HepG2 (cell line): Measurements from ENCODE around the gene SPRYD3. TPM values are rescaled to one million over a fixed set of nuclear protein-coding genes. Genes with fewer than 3 reads are reported as not detected.
A peak's percentile ranks its signal among the peaks of the same experiment; 100 is the strongest.

ENCODE experiments used
- ATAC-seq: fragments of 200-7000 bp; cut with Tn5 transposase; 3 replicates; pipeline ENCODE4 v1.9.1; 2020; ENCODE audit warnings: mild to moderate bottlenecking, moderate library complexity
- BruUV-seq: library from RNA; stranded (reverse); fragments of 400-500 nt; replicated peaks from 2 replicates; lab custom pipeline; 2021; lab: Mats Ljungman, UMichigan
- CTCF ChIA-PET: fragments of 300-600 bp; formaldehyde crosslinking; extraction: SDS; loops from one replicate; lab custom pipeline; 2021; ENCODE audit warnings: low total read pairs, inconsistent platforms, low intra/inter-chr PET ratio; lab: Yijun Ruan, JAX
- POLR2A ChIA-PET: fragments of 350-600 bp; sonication (Branson Sonifier 250); formaldehyde crosslinking; loops from one replicate; lab custom pipeline; 2020; ENCODE audit warnings: antibody characterized with exemption, inconsistent platforms; lab: Yijun Ruan, JAX
- DNase-seq: peaks from one replicate; pipeline ENCODE4 v3.0.0-alpha.2; 2015; ENCODE audit warnings: low spot score
- FAIRE-seq: peaks from 3 replicates; lab custom pipeline; 2011; peaks lifted over from hg19 to GRCh38; lab: Jason Lieb, UNC
- H2AFZ ChIP-seq: one replicate; pipeline ENCODE4 v1.6.1; 2011; ENCODE audit warnings: low read length, inconsistent platforms
- H3K27ac ChIP-seq: fragments of 300-600 bp; 3 replicates; pipeline ENCODE4 v1.8.0; 2011; ENCODE audit warnings: mixed run types, mild to moderate bottlenecking, mixed read lengths, low read length, inconsistent platforms; ENCODE audit not compliant: insufficient read depth; ENCODE audit errors: extremely low read length
- H3K27me3 ChIP-seq, 2 experiments: fragments of 200-600 bp in 1 of 2; 2 replicates in 1 of 2; 3 replicates in 1 of 2; pipeline versions ENCODE4 v1.6.0 to v1.8.0; 2011; ENCODE audit warnings: low read length in 2 of 2, mild to moderate bottlenecking in 2 of 2, moderate library complexity in 2 of 2, inconsistent platforms in 1 of 2; ENCODE audit not compliant: insufficient read depth in 2 of 2, control insufficient read depth in 1 of 2
- H3K36me3 ChIP-seq, 2 experiments: fragments of 200-600 bp in 1 of 2; replicated peaks in 1 of 2; 2 replicates in 1 of 2; 3 replicates in 1 of 2; pipeline versions ENCODE4 v1.5.1 to v1.8.0; 2011; ENCODE audit warnings: low read length in 2 of 2, inconsistent platforms in 1 of 2; ENCODE audit not compliant: insufficient read depth in 2 of 2, control insufficient read depth in 1 of 2
- H3K4me1 ChIP-seq: 2 replicates; pipeline ENCODE4 v1.5.1; 2012; ENCODE audit warnings: low read length, inconsistent platforms; ENCODE audit not compliant: insufficient read depth
- H3K4me2 ChIP-seq: 2 replicates; pipeline ENCODE4 v1.6.0; 2011; ENCODE audit warnings: low read depth, low read length, inconsistent platforms
- H3K4me3 ChIP-seq, 3 experiments: fragments of 200-600 bp in 1 of 3; sonication (generic), shearing (Covaris generic) in 1 of 3; replicated peaks in 1 of 3; 2 replicates each; pipeline ENCODE4 v1.5.1; 2011 to 2016; ENCODE audit warnings: low read length in 3 of 3, inconsistent platforms in 2 of 3, low read depth in 2 of 3, mild to moderate bottlenecking in 2 of 3, control low read depth in 1 of 3, mixed read lengths in 1 of 3; ENCODE audit not compliant: insufficient read depth in 1 of 3
- H3K79me2 ChIP-seq: one replicate; pipeline ENCODE4 v1.6.1; 2011; ENCODE audit warnings: low read length, inconsistent platforms; ENCODE audit not compliant: insufficient read depth
- H3K9ac ChIP-seq: 2 replicates; pipeline ENCODE4 v1.6.0; 2011; ENCODE audit warnings: mild to moderate bottlenecking, low read depth, low read length, inconsistent platforms; ENCODE audit not compliant: insufficient read depth
- H3K9me3 ChIP-seq: 2 replicates; pipeline ENCODE4 v1.5.1; 2012; ENCODE audit warnings: mild to moderate bottlenecking, low read length
- H4K20me1 ChIP-seq: 2 replicates; pipeline ENCODE4 v1.6.0; 2011; ENCODE audit warnings: inconsistent platforms, mild to moderate bottlenecking, low read length, moderate library complexity; ENCODE audit not compliant: insufficient read depth
- FIP1L1 ChIP-seq: fragments of 200-400 bp; formaldehyde crosslinking; IDR thresholded peaks from 2 replicates; pipeline ENCODE4 v1.6.1; 2018; ENCODE audit warnings: low read depth, mild to moderate bottlenecking, low read length, moderate library complexity, borderline replicate concordance; ENCODE audit not compliant: insufficient read depth
- RCOR2 ChIP-seq: IDR thresholded peaks from 2 replicates; pipeline ENCODE4 v1.6.1; 2016; ENCODE audit warnings: missing biosample characterization, missing genetic modification reagents
- REST ChIP-seq, 2 experiments: IDR thresholded peaks; 2 replicates each; pipeline ENCODE4 v1.6.1; 2011 to 2012; ENCODE audit warnings: low read length in 2 of 2, borderline replicate concordance in 1 of 2, low read depth in 1 of 2, mild to moderate bottlenecking in 1 of 2, moderate library complexity in 1 of 2
- RXRB ChIP-seq: IDR thresholded peaks from 2 replicates; pipeline ENCODE4 v1.6.1; 2016; ENCODE audit warnings: borderline replicate concordance, missing genetic modification reagents, missing compliant biosample characterization
- SAFB2 ChIP-seq: sonication (generic); formaldehyde crosslinking; IDR thresholded peaks from 2 replicates; pipeline ENCODE4 v1.5.1; 2020; ENCODE audit warnings: missing genetic modification reagents, low read depth, mild to moderate bottlenecking, borderline replicate concordance
- TCF12 ChIP-seq, 2 experiments: fragments of 450-650 bp in 1 of 2; sonication (generic) in 1 of 2; formaldehyde crosslinking in 1 of 2; IDR thresholded peaks; 2 replicates each; pipeline versions ENCODE4 v1.6.1 to v1.8.0; 2017 to 2022; ENCODE audit warnings: antibody characterized with exemption in 1 of 2, mild to moderate bottlenecking in 1 of 2, missing genetic modification reagents in 1 of 2, moderate library complexity in 1 of 2
- ZBTB2 ChIP-seq: sonication (generic); formaldehyde crosslinking; IDR thresholded peaks from 2 replicates; pipeline ENCODE4 v1.8.0; 2022; ENCODE audit warnings: low read depth, missing genetic modification reagents
- ZNF350 ChIP-seq: sonication (generic); formaldehyde crosslinking; IDR thresholded peaks from 2 replicates; pipeline ENCODE4 v1.4.0; 2020; ENCODE audit warnings: mild to moderate bottlenecking, low read depth, missing genetic modification reagents, borderline replicate concordance
- ZNF674 ChIP-seq: sonication (generic); formaldehyde crosslinking; IDR thresholded peaks from 2 replicates; pipeline ENCODE4 v1.5.0; 2020; ENCODE audit warnings: low read depth, mild to moderate bottlenecking, missing genetic modification reagents
- ZSCAN20 ChIP-seq: sonication (generic); formaldehyde crosslinking; IDR thresholded peaks from 2 replicates; pipeline ENCODE4 v1.4.0; 2020; ENCODE audit warnings: missing genetic modification reagents, mild to moderate bottlenecking, borderline replicate concordance
- WGBS: methylation state at CpG from one replicate; pipeline ENCODE4 v1.1.6; 2017; ENCODE audit warnings: low lambda C conversion rate; 5-methylcytosine and 5-hydroxymethylcytosine counted together
- in situ Hi-C: cut with HindIII; loops from 2 replicates; pipeline ENCODE4 v1.10.0; 2017; ENCODE audit warnings: low pct_unique_long_range_greater_than_20kb; ENCODE audit not compliant: extremely low pct_ligation_motif_present
- intact Hi-C: fragments of 100-400 bp; cut with micrococcal nuclease; formaldehyde crosslinking; loops from one replicate; pipeline ENCODE4 v1.10.0; 2022; ENCODE audit not compliant: unreplicated experiment
- polyA plus RNA-seq, 8 experiments: library from polyadenylated mRNA; depleted of rRNA in 3 of 8; stranded (reverse) in 7 of 8; unstranded in 1 of 8; fragments of >200 nt; fragmentation: Illumina TruSeq in 4 of 8; extraction: Trizol in 4 of 8; gene quantifications; 2 replicates each; pipeline versions ENCODE4 v1.2.1 to v1.2.3, GENCODE V29; 2011 to 2016; ENCODE audit warnings: low read depth in 4 of 8, missing spikeins in 1 of 8, mixed read lengths in 1 of 8; ENCODE audit not compliant: insufficient read depth in 1 of 8
- total RNA-seq, 5 experiments: library from RNA; depleted of rRNA; stranded (reverse); fragments of >200 nt; fragmentation: Illumina TruSeq; extraction: Trizol; gene quantifications; 2 replicates each; pipeline ENCODE4 v1.2.3, GENCODE V29; 2016; ENCODE audit warnings: low read depth in 1 of 5

SPRYD3 gene
- total and polyA plus RNA-seq, 2 of the 13 experiments (the other 11 are each of a cell fraction or from before 2014, with no cell fraction given), result 9.0 to 9.2 TPM

- Histone ChIP-seq H2AFZ (no peak within 1 kb of the TSS), H3K4me2 (peak within 1 kb of the TSS; percentile 92), H3K79me2 (no peaks in the 10 kb centered on the region), H3K27ac (peak within 1 kb of the TSS; percentile 89), H4K20me1 (no peaks in the 10 kb centered on the region), H3K4me1 (peaks cover 88% of the 10 kb centered on the region), H3K9ac (peak within 1 kb of the TSS; percentile 73), H3K27me3 (no peaks in the 10 kb centered on the region), H3K36me3 (peaks cover 0 to 7% of the 10 kb centered on the region in 2 experiments; a peak in 2 of 5 replicates), H3K4me3 (peak within 1 kb of the TSS; percentile 52 to 76 (median 57)), H3K9me3 (no peaks in the 10 kb centered on the region)
- in situ Hi-C loops (loop anchor here (5.0 kb wide), 1 partner anchor 41 kb away; no protein-coding TSS in a partner anchor), intact Hi-C loops (loop anchor here (5.0 kb wide), 1 partner anchor 44 kb away; no protein-coding TSS in a partner anchor)
- TSS peak; percentile 89 for BruUV-seq
- FAIRE-seq, result peak; percentile 66
- CTCF ChIA-PET, result no interaction called here
- ATAC-seq, result peak; percentile 74
- POLR2A ChIA-PET, result interaction anchor here (0.7 to 5.4 kb wide), 27 partner anchors 8 to 398 kb away, joined by 3 to 102 read pairs (median 5); partner anchors contain the start of genes AAAS, CSAD, EIF4B and KRT8
- 0% methylated on average over 19 of the region's 23 CpGs for WGBS
- peak; percentile 72 for DNase-seq
- TF ChIP-seq ZBTB2 (CRISPR knock-in tag), result peak; percentile 40; the same call in 1 of the 2 replicates
- peak; percentile 36; the same call in 1 of the 2 replicates for TF ChIP-seq SAFB2
- no peak for TF ChIP-seq TCF12 (IDR thresholded peaks at IDR 0.05)
- no peak for TF ChIP-seq TCF12 (CRISPR knock-in tag; IDR thresholded peaks at IDR 0.05)
- no peak for TF ChIP-seq REST (IDR thresholded peaks at IDR 0.05; ENCODE audit: borderline replicate concordance in 1 of 2, low read depth in 1 of 2, low read length in 2 of 2)
- no peak for TF ChIP-seq FIP1L1
- TF ChIP-seq RCOR2 (CRISPR knock-in tag), result no peak
- TF ChIP-seq ZNF674 (CRISPR knock-in tag), result no peak
- TF ChIP-seq ZSCAN20, result no peak
- peak; percentile 32; the same call in 1 of the 2 replicates for TF ChIP-seq RXRB
- peak; percentile 25; the same call in 1 of the 2 replicates for TF ChIP-seq ZNF350 (CRISPR knock-in tag)
Measured at GRCh38 chr12:53102883-53103807, 24.0 kb upstream of the SPRYD3 start, which contains the start of gene SOAT2. Gene SOAT2 (plus strand): TSS chr12:53103486. CDS start chr12:53103578, 92 bp downstream.
